IPS DF 4.7 (cell line): Measurements from ENCODE around the gene FAM170B.

Experiments
- DNase-seq: peaks from one replicate; pipeline ENCODE4 v3.0.0-alpha.2; 2013; ENCODE audit warnings: low spot score; ENCODE audit errors: extremely low read depth

Gene FAM170B

GRCh38 chr10:49152663-49153062 is 18.8 kb upstream of the FAM170B start:
- no peak for DNase-seq

GRCh38 chr10:49152037-49152436 is 18.2 kb upstream of the FAM170B start:
- DNase-seq = no peak

GRCh38 chr10:49151481-49151880 is 17.7 kb upstream of the FAM170B start:
- DNase-seq = no peak

- no peak for DNase-seq
Observed at GRCh38 chr10:49151025-49151445, 17.2 kb upstream of the FAM170B start.

- DNase-seq = no peak
Observed at GRCh38 chr10:49150426-49150825, 16.6 kb upstream of the FAM170B start.

GRCh38 chr10:49149881-49150280 is 16.1 kb upstream of the FAM170B start:
- DNase-seq = no peak

GRCh38 chr10:49144058-49144720 is 10.4 kb upstream of the FAM170B start:
- DNase-seq = no peak

GRCh38 chr10:49143249-49143648 is 9.4 kb upstream of the FAM170B start:
- no peak for DNase-seq

- no peak for DNase-seq
Observed at GRCh38 chr10:49141541-49142332, 7.9 kb upstream of the FAM170B start.

GRCh38 chr10:49140304-49141177 is 6.7 kb upstream of the FAM170B start:
- DNase-seq = no peak

GRCh38 chr10:49139846-49140195 is 6.0 kb upstream of the FAM170B start:
- DNase-seq = no peak

GRCh38 chr10:49139028-49139845 is 5.4 kb upstream of the FAM170B start:
- DNase-seq = no peak

- no peak for DNase-seq
Observed at GRCh38 chr10:49138361-49138891, 4.6 kb upstream of the FAM170B start.

- DNase-seq = no peak
Observed at GRCh38 chr10:49136525-49136924, 2.7 kb upstream of the FAM170B start.

- DNase-seq = no peak
Observed at GRCh38 chr10:49135575-49136313, 1.9 kb upstream of the FAM170B start.

GRCh38 chr10:49134327-49134726 is 506 bp upstream of the FAM170B start:
- DNase-seq = no peak

- no peak for DNase-seq
Observed at GRCh38 chr10:49132362-49132737, 1.5 kb downstream of the FAM170B start.

- DNase-seq = no peak
Observed at GRCh38 chr10:49131507-49132361, 2.1 kb downstream of the FAM170B start.

GRCh38 chr10:49129376-49129775 is 4.4 kb downstream of the FAM170B start:
- DNase-seq = no peak
